Smooth muscle cell (in vitro differentiated cells): ENCODE measurements around the gene BSDC1. TPM values are rescaled to one million over a fixed set of nuclear protein-coding genes. Genes with fewer than 3 reads are reported as not detected.

Source experiments
- DNase-seq: peaks from one replicate; lab custom pipeline; 2025; ENCODE audit not compliant: unreplicated experiment; lab: John Stamatoyannopoulos, UW
- H2AFZ ChIP-seq: fragments of 200-600 bp; sonication (generic); 2 replicates; pipeline ENCODE4 v1.6.0; 2016; ENCODE audit warnings: antibody characterized with exemption, low read depth, mild to moderate bottlenecking
- H3F3A ChIP-seq: fragments of 200-600 bp; sonication (generic); 2 replicates; pipeline ENCODE4 v1.6.0; 2017; ENCODE audit warnings: antibody characterized with exemption, low read depth
- H3K27ac ChIP-seq: fragments of 200-600 bp; sonication (generic); 2 replicates; pipeline ENCODE4 v1.5.1; 2016; ENCODE audit warnings: low read depth, mild to moderate bottlenecking
- H3K27me3 ChIP-seq: fragments of 200-600 bp; sonication (generic); 2 replicates; pipeline ENCODE4 v1.6.1; 2016; ENCODE audit warnings: low read depth, mild to moderate bottlenecking
- H3K36me3 ChIP-seq: fragments of 200-600 bp; sonication (generic); 2 replicates; pipeline ENCODE4 v1.5.1; 2016; ENCODE audit warnings: low read depth
- H3K4me1 ChIP-seq: fragments of 200-600 bp; sonication (generic); 2 replicates; pipeline ENCODE4 v1.5.1; 2016; ENCODE audit warnings: low read depth
- H3K4me2 ChIP-seq: fragments of 200-600 bp; sonication (generic); 2 replicates; pipeline ENCODE4 v1.6.0; 2016; ENCODE audit warnings: mild to moderate bottlenecking
- H3K4me3 ChIP-seq: fragments of 200-600 bp; sonication (generic); 2 replicates; pipeline ENCODE4 v1.5.1; 2016; ENCODE audit warnings: mild to moderate bottlenecking
- H3K79me2 ChIP-seq: fragments of 200-600 bp; sonication (generic); 2 replicates; pipeline ENCODE4 v1.6.0; 2016; ENCODE audit warnings: low read depth, mild to moderate bottlenecking
- H3K9ac ChIP-seq: fragments of 200-600 bp; sonication (generic); 2 replicates; pipeline ENCODE4 v1.6.0; 2016; ENCODE audit warnings: low read depth
- H3K9me3 ChIP-seq: fragments of 200-600 bp; sonication (generic); replicated peaks from 2 replicates; pipeline ENCODE4 v1.5.1; 2016; ENCODE audit warnings: low read depth
- H4K20me1 ChIP-seq: fragments of 200-600 bp; sonication (generic); 2 replicates; pipeline ENCODE4 v1.6.0; 2016; ENCODE audit warnings: low read depth
- WGBS: methylation state at CpG from one replicate; pipeline ENCODE4 v1.1.7; 2016; ENCODE audit warnings: low lambda C conversion rate; 5-methylcytosine and 5-hydroxymethylcytosine counted together
- polyA plus RNA-seq: library from polyadenylated mRNA; unstranded; fragments of >200 nt; fragmentation: Nextera tagmentation; extraction: Ambion mirVana; gene quantifications from 2 replicates; pipeline ENCODE4 v1.2.1, GENCODE V29; 2016
- total RNA-seq: library from RNA; depleted of rRNA; stranded (reverse); fragments of >200 nt; gene quantifications from 2 replicates; pipeline ENCODE4 v1.2.3, GENCODE V29; 2014
- TF ChIP-seq, protein P1 (sequence below): fragments of 200-600 bp; sonication (generic); IDR thresholded peaks from 2 replicates; pipeline ENCODE4 v1.5.1; 2017; ENCODE audit warnings: borderline replicate concordance, mild to moderate bottlenecking, antibody characterized with exemption; ENCODE audit not compliant: insufficient read depth, poor library complexity, severe bottlenecking

The BSDC1 gene
- total and polyA plus RNA-seq, 2 experiments from 2014 or later: 45.4 to 57.3 TPM

DNA sequence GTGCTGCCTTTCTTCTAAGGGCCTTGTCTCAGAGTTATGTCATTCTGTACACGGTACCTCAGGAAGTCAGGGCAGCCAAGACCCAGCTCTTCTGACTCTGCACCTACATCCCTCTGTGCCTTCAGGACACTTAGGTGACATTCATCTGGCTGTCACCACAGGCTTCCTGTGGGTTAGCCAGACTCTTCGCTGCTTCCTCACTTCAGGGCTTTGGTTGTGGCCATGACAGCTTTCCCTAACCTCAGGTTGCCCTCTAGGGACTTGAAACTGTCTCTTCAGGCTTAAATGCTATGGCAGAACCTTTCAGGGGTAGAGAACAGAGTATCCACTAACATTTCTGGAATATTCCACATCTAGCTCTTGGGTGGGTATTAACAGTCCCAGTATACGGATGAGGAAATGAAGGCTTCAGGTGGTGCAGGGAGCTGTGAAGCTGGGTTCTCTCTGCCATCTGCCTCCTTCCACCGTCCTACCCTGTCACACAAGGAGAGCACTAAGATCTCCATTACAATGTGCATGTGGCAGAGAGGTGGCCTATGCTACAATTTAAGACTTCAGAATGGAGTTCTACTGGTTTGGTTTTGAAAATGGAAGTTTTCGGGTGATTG lies 22.0 kb downstream of the BSDC1 start:
- no peaks in the 10 kb centered on the region for H3K79me2 ChIP-seq
- H3K4me1 ChIP-seq: no peaks in the 10 kb centered on the region
- H3K9me3 ChIP-seq: no peaks in the 10 kb centered on the region
- DNase-seq: no peak
- H3K9ac ChIP-seq: no peak overlapping the region
- WGBS: 95% methylated on average over 5 of the region's 5 CpGs
- H3K4me3 ChIP-seq: no peak overlapping the region
- H3K27me3 ChIP-seq: no peaks in the 10 kb centered on the region
- no peaks in the 10 kb centered on the region for H3F3A ChIP-seq
- TF ChIP-seq, protein P1, sequence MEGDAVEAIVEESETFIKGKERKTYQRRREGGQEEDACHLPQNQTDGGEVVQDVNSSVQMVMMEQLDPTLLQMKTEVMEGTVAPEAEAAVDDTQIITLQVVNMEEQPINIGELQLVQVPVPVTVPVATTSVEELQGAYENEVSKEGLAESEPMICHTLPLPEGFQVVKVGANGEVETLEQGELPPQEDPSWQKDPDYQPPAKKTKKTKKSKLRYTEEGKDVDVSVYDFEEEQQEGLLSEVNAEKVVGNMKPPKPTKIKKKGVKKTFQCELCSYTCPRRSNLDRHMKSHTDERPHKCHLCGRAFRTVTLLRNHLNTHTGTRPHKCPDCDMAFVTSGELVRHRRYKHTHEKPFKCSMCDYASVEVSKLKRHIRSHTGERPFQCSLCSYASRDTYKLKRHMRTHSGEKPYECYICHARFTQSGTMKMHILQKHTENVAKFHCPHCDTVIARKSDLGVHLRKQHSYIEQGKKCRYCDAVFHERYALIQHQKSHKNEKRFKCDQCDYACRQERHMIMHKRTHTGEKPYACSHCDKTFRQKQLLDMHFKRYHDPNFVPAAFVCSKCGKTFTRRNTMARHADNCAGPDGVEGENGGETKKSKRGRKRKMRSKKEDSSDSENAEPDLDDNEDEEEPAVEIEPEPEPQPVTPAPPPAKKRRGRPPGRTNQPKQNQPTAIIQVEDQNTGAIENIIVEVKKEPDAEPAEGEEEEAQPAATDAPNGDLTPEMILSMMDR: no peak
- H4K20me1 ChIP-seq: no peaks in the 10 kb centered on the region
- H3K4me2 ChIP-seq: no peak overlapping the region
- no peaks in the 10 kb centered on the region for H3K36me3 ChIP-seq
- no peak overlapping the region for H2AFZ ChIP-seq
- H3K27ac ChIP-seq: no peak overlapping the region

DNA sequence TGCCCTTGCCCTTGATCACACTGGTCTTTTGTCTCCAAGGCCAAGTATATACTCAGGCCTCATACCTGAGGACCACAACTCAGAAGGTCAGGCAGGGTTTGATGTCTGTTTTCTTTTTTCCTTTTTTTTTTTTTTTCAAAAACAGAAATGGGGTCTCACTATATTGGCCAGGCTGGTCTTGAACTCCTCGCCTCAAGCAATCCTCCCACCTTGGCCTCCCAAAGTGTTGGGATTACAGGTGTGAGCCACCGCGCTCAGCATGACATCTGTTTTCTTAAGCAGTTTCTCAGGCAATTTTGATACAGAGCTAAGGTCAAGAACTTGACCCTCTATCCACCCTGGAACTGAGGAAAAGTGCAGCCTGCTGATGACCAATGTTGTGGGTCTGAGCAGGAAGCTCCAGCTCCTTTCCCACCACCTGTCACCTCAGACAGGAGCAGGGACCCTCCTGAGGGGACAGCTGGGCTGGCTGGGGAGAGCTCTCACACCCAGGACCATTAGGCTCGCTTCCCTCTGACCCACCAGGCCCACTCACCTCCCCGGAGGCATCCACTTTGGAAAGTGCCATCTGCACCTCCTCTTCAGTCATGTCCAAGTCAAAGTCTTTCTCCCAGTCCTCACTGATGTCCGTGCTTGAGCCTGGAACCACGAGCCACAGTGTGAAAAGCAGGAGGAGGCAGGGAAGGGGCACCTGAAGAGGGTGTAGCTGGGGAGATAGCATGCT lies 26.2 kb downstream of the BSDC1 start:
- DNase-seq: no peak
- Histone ChIP-seq H3K27ac (no peak overlapping the region), H3K79me2 (no peaks in the 10 kb centered on the region), H2AFZ (no peak overlapping the region), H4K20me1 (no peaks in the 10 kb centered on the region), H3K4me1 (no peaks in the 10 kb centered on the region), H3K36me3 (no peaks in the 10 kb centered on the region), H3F3A (no peaks in the 10 kb centered on the region), H3K9me3 (no peaks in the 10 kb centered on the region), H3K9ac (no peak overlapping the region), H3K27me3 (no peaks in the 10 kb centered on the region), H3K4me2 (no peak overlapping the region), H3K4me3 (no peak overlapping the region)
- TF ChIP-seq, protein P1: no peak
- 96% methylated on average over 7 of the region's 7 CpGs for WGBS

DNA sequence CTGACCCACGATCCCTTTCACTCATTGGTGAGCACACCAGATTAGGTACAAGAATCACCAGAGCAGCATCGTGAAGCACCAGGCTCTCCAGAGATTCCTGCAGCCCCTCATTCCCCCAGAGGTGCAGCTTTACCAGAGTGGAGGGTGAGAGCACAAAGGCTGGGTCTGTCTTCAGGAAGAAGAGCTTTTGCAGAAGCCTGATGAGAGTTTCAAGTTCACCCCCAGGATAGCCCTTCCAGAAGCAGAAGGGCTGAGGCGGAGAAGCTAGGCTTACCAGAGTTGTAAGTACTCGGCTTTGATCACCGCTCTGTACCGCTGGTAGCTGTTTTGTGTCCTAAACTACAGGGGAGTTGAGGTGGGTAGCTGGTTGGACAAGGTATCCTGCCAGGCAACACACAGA lies 28.8 kb downstream of the BSDC1 start:
- DNase-seq: no peak
- no peaks in the 10 kb centered on the region for H3K36me3 ChIP-seq

More for the DNA sequence above, 28.8 kb downstream of the BSDC1 start:
- TF ChIP-seq, protein P1: no peak
- no peaks in the 10 kb centered on the region for H3K9me3 ChIP-seq
- H3F3A ChIP-seq: no peaks in the 10 kb centered on the region
- no peak overlapping the region for H3K4me3 ChIP-seq
- H3K79me2 ChIP-seq: no peaks in the 10 kb centered on the region
- H3K4me2 ChIP-seq: no peak overlapping the region
- H3K9ac ChIP-seq: no peak overlapping the region
- no peak overlapping the region for H3K27ac ChIP-seq
- peaks cover 14% of the 10 kb centered on the region for H3K4me1 ChIP-seq
- 98% methylated on average over 6 of the region's 6 CpGs for WGBS
- H2AFZ ChIP-seq: no peak overlapping the region
- H4K20me1 ChIP-seq: no peaks in the 10 kb centered on the region
- H3K27me3 ChIP-seq: no peaks in the 10 kb centered on the region
